Neural cell (in vitro differentiated cells): ENCODE results near the gene MED26. TPM values are rescaled to one million over a fixed set of nuclear protein-coding genes. Genes with fewer than 3 reads are reported as not detected.
"Not testable (repeated sequence)": the region's sequence is repeated elsewhere in the genome, so short reads cannot be mapped to it uniquely, and the experiment has no call there.

ENCODE experiments used
- H2AFZ ChIP-seq: fragments of 200-600, 300-800 bp; sonication (generic), shearing (Covaris generic); 2 replicates; pipeline ENCODE4 v1.6.0; 2014; ENCODE audit warnings: low read depth, mild to moderate bottlenecking, antibody characterized with exemption, low read length, moderate library complexity
- H3F3A ChIP-seq: fragments of 200-600 bp; shearing (Covaris generic); 2 replicates; pipeline ENCODE4 v1.6.1; 2016; ENCODE audit warnings: mild to moderate bottlenecking, moderate library complexity, mixed read lengths, antibody characterized with exemption, low read length; ENCODE audit not compliant: insufficient read depth, poor library complexity, severe bottlenecking
- H3K27ac ChIP-seq: fragments of 200-600, 300-800 bp; sonication (generic), shearing (Covaris generic); 2 replicates; pipeline ENCODE4 v1.5.1; 2014; ENCODE audit warnings: mild to moderate bottlenecking, low read length, moderate library complexity
- H3K27me3 ChIP-seq: fragments of 300-800, 200-600 bp; sonication (generic), shearing (Covaris generic); 2 replicates; pipeline ENCODE4 v1.6.0; 2014; ENCODE audit warnings: mild to moderate bottlenecking, low read depth, low read length, moderate library complexity; ENCODE audit not compliant: insufficient read depth
- H3K36me3 ChIP-seq: fragments of 300-800, 200-600 bp; sonication (generic), shearing (Covaris generic); 2 replicates; pipeline ENCODE4 v1.5.1; 2014; ENCODE audit warnings: mild to moderate bottlenecking, antibody characterized with exemption, low read length, moderate library complexity; ENCODE audit not compliant: insufficient read depth
- H3K4me2 ChIP-seq: fragments of 300-800, 200-600 bp; sonication (generic), shearing (Covaris generic); 2 replicates; pipeline ENCODE4 v1.6.0; 2014; ENCODE audit warnings: mild to moderate bottlenecking, low read length
- H3K4me3 ChIP-seq: fragments of 300-800, 200-600 bp; sonication (generic), shearing (Covaris generic); 2 replicates; pipeline ENCODE4 v1.5.1; 2014; ENCODE audit warnings: mild to moderate bottlenecking, low read length, moderate library complexity
- H3K79me2 ChIP-seq: fragments of 200-600 bp; shearing (Covaris generic); replicated peaks from 2 replicates; pipeline ENCODE4 v1.6.0; 2014; ENCODE audit warnings: mild to moderate bottlenecking, low read length, moderate library complexity; ENCODE audit not compliant: insufficient read depth
- H3K9ac ChIP-seq: fragments of 300-800, 200-600 bp; sonication (generic), shearing (Covaris generic); 2 replicates; pipeline ENCODE4 v1.6.1; 2016; ENCODE audit warnings: mild to moderate bottlenecking, low read length, mixed read lengths
- H3K9me2 ChIP-seq: fragments of 200-600 bp; shearing (Covaris generic); 2 replicates; pipeline ENCODE4 v1.6.1; 2016; ENCODE audit warnings: mild to moderate bottlenecking, low read length, mixed read lengths; ENCODE audit not compliant: insufficient read depth
- H3K9me3 ChIP-seq: fragments of 200-600, 300-800 bp; sonication (generic), shearing (Covaris generic); 2 replicates; pipeline ENCODE4 v1.6.1; 2016; ENCODE audit warnings: mild to moderate bottlenecking, mixed run types, low read length, moderate library complexity, mixed read lengths
- H4K20me1 ChIP-seq: fragments of 200-600 bp; shearing (Covaris generic); 2 replicates; pipeline ENCODE4 v1.6.1; 2016; ENCODE audit warnings: mild to moderate bottlenecking, mixed run types; ENCODE audit not compliant: insufficient read depth
- CTCF ChIP-seq: fragments of 450-650 bp; IDR thresholded peaks from 2 replicates; pipeline ENCODE4 v1.5.1; 2014; ENCODE audit warnings: antibody characterized with exemption, mild to moderate bottlenecking, moderate library complexity; ENCODE audit not compliant: poor library complexity, severe bottlenecking
- EP300 ChIP-seq: fragments of 450-650 bp; conservative IDR thresholded peaks from 2 replicates; pipeline ENCODE4 v1.6.1; 2014; ENCODE audit warnings: antibody characterized with exemption, mild to moderate bottlenecking, moderate library complexity; ENCODE audit not compliant: poor library complexity, severe bottlenecking
- EZH2 ChIP-seq: fragments of 200-600, 300-800 bp; shearing (Covaris generic), sonication (generic); IDR thresholded peaks from 2 replicates; pipeline ENCODE4 v1.6.1; 2014; ENCODE audit warnings: antibody characterized with exemption, low read length, borderline replicate concordance, mild to moderate bottlenecking; ENCODE audit not compliant: insufficient read depth, poor library complexity, severe bottlenecking
- MXI1 ChIP-seq: fragments of 450-650 bp; conservative IDR thresholded peaks from 2 replicates; pipeline ENCODE4 v1.6.1; 2014; ENCODE audit warnings: antibody characterized with exemption, mild to moderate bottlenecking; ENCODE audit not compliant: poor library complexity, severe bottlenecking
- POLR2AphosphoS5 ChIP-seq: IDR thresholded peaks from 2 replicates; pipeline ENCODE4 v1.6.1; 2012
- RAD21 ChIP-seq: fragments of 450-650 bp; conservative IDR thresholded peaks from 2 replicates; pipeline ENCODE4 v1.6.1; 2014; ENCODE audit warnings: antibody characterized with exemption, mild to moderate bottlenecking, moderate library complexity
- SMC3 ChIP-seq: fragments of 450-650 bp; conservative IDR thresholded peaks from 2 replicates; pipeline ENCODE4 v1.6.1; 2014; ENCODE audit warnings: antibody characterized with exemption, mild to moderate bottlenecking, moderate library complexity; ENCODE audit not compliant: poor library complexity
- TAF1 ChIP-seq: IDR thresholded peaks from 2 replicates; pipeline ENCODE4 v1.6.1; 2012; ENCODE audit warnings: low read depth
- polyA plus RNA-seq: library from polyadenylated mRNA; depleted of rRNA; stranded (reverse); fragments of >200 nt; gene quantifications from 2 replicates; pipeline ENCODE4 v1.2.3, GENCODE V29; 2014
- TF ChIP-seq, protein P1 (sequence below): IDR thresholded peaks from 2 replicates; pipeline ENCODE4 v1.6.1; 2012; ENCODE audit warnings: borderline replicate concordance

The MED26 gene
- polyA plus RNA-seq, 1 donor from 2014 or later: 4.2 TPM

DNA sequence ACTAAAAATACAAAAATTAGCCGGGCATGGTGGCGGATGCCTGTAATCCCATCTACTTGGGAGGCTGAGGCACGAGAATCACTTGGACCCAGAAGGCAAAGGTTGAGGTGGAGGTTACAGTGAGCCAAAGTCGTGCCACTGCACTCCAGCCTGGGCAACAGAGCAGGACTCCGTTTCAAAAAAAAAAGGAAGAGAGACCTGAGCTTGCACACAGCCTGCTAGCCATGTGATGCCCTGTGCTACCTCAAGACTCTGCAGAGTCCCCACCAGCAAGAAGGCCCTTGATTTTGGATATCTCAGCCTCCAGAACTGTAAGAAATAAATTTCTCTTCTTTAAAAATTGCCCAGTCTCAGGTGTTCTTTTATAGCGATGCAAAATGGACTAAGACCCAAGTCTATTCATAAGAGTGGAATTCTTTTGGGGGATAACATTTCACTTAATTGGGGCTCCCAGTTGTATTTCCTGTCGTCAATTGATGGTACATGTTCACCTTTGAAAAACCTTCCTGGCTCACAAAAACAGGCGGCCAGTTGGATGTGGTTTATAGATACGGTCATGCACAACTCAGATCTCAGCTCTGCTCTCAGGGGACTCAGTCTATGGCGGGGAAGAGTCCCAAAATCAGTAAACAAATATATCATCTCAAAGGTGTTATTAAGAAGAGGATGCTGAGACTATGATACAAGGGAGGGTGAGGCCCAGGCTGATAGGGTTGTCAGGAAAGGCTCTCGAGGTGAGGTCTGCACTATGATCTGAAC is 83.4 kb downstream of the MED26 start:
- no peak overlapping the region for H3K4me3 ChIP-seq
- H4K20me1 ChIP-seq: no peaks in the 10 kb centered on the region
- H3K9ac ChIP-seq: no peak overlapping the region
- no peak overlapping the region for H3K27ac ChIP-seq
- H3K36me3 ChIP-seq: no peaks in the 10 kb centered on the region
- H3K4me2 ChIP-seq: no peak overlapping the region
- no peak overlapping the region for H2AFZ ChIP-seq
- H3K27me3 ChIP-seq: no peaks in the 10 kb centered on the region
- H3K79me2 ChIP-seq: peaks cover 38% of the 10 kb centered on the region
- H3K9me3 ChIP-seq: no peaks in the 10 kb centered on the region
- TF ChIP-seq MXI1: no peak
- TF ChIP-seq SMC3: no peak
- TF ChIP-seq, protein P1, sequence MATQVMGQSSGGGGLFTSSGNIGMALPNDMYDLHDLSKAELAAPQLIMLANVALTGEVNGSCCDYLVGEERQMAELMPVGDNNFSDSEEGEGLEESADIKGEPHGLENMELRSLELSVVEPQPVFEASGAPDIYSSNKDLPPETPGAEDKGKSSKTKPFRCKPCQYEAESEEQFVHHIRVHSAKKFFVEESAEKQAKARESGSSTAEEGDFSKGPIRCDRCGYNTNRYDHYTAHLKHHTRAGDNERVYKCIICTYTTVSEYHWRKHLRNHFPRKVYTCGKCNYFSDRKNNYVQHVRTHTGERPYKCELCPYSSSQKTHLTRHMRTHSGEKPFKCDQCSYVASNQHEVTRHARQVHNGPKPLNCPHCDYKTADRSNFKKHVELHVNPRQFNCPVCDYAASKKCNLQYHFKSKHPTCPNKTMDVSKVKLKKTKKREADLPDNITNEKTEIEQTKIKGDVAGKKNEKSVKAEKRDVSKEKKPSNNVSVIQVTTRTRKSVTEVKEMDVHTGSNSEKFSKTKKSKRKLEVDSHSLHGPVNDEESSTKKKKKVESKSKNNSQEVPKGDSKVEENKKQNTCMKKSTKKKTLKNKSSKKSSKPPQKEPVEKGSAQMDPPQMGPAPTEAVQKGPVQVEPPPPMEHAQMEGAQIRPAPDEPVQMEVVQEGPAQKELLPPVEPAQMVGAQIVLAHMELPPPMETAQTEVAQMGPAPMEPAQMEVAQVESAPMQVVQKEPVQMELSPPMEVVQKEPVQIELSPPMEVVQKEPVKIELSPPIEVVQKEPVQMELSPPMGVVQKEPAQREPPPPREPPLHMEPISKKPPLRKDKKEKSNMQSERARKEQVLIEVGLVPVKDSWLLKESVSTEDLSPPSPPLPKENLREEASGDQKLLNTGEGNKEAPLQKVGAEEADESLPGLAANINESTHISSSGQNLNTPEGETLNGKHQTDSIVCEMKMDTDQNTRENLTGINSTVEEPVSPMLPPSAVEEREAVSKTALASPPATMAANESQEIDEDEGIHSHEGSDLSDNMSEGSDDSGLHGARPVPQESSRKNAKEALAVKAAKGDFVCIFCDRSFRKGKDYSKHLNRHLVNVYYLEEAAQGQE: no peak
- TF ChIP-seq RAD21: no peak
- no peak for TF ChIP-seq TAF1
- no peak for TF ChIP-seq CTCF
- TF ChIP-seq POLR2AphosphoS5: no peak
- no peak for TF ChIP-seq EZH2
- no peak for TF ChIP-seq EP300
- H3K9me2 ChIP-seq: no peaks in the 10 kb centered on the region
- H3F3A ChIP-seq: no peaks in the 10 kb centered on the region

DNA sequence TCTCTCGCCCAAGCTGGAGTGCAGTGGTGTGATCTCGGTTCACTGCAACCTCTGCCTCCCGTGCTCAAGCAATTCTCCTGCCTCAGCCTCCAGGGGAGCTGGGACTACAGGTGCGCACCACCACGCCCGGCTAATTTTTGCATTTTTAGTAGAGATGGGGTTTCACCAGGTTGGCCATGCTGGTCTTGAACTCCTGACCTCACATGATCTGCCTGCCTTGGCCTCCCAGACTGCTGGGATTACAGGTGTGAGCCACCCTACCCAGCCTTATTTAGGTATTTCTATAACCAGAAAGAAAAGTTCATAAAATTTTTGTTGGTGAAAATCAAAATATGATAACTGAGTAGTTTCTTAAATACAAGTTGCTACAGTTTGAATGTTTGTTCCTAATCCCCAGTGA is 84.3 kb downstream of the MED26 start:
- H3K9ac ChIP-seq, H3K27me3 ChIP-seq, H3K36me3 ChIP-seq, H2AFZ ChIP-seq, H4K20me1 ChIP-seq, H3K4me2 ChIP-seq, H3K9me3 ChIP-seq, H3K27ac ChIP-seq, H3K9me2 ChIP-seq, H3F3A ChIP-seq: not testable (repeated sequence)
- Histone ChIP-seq H3K4me3 (peak overlapping the region; percentile 77), H3K79me2 (peaks cover 42% of the 10 kb centered on the region)
